GM20431 (cell line): ENCODE data around the gene ARPC1A.
"Not testable (repeated sequence)": the region's sequence is repeated elsewhere in the genome, so short reads cannot be mapped to it uniquely, and the experiment has no call there.

Experiments
- in situ Hi-C: fragments of 300-500 bp; cut with MseI, MboI; formaldehyde crosslinking; loops from one replicate; pipeline ENCODE4 v1.15.0; 2020; ENCODE audit warnings: low sequenced_read_pairs; ENCODE audit not compliant: unreplicated experiment

Gene ARPC1A

GRCh38 chr7:99325592-99326407 lies at the start of gene ARPC1A:
Gene ARPC1A (plus strand): TSS chr7:99325898. CDS start chr7:99333354, 7,456 bp downstream.
- in situ Hi-C loops: no loop called here

DNA sequence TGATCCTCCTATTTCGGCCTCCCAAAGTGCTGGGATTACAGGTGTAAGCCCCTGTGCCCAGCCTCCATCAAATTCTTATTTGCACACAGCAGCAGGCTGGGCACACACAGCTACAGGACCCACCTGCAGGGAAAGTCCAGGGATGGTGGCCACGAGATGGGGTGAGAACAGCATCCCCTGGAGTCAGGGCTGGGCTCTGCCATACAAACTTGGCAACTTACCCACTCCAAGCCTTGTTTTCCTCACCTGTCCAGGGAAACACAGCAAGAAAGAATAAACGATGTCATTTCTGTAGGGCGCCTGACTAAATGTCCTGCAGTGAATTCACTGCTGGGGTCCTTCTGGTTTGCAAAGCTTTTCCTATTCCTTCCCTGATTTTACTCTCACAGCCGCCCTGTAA lies 47.5 kb upstream of the ARPC1A start:
- in situ Hi-C loops: no loop called here

- in situ Hi-C loops: not testable (repeated sequence)
These were observed 41.5 kb upstream of the ARPC1A start for GRCh38 chr7:99284165-99284564.

DNA sequence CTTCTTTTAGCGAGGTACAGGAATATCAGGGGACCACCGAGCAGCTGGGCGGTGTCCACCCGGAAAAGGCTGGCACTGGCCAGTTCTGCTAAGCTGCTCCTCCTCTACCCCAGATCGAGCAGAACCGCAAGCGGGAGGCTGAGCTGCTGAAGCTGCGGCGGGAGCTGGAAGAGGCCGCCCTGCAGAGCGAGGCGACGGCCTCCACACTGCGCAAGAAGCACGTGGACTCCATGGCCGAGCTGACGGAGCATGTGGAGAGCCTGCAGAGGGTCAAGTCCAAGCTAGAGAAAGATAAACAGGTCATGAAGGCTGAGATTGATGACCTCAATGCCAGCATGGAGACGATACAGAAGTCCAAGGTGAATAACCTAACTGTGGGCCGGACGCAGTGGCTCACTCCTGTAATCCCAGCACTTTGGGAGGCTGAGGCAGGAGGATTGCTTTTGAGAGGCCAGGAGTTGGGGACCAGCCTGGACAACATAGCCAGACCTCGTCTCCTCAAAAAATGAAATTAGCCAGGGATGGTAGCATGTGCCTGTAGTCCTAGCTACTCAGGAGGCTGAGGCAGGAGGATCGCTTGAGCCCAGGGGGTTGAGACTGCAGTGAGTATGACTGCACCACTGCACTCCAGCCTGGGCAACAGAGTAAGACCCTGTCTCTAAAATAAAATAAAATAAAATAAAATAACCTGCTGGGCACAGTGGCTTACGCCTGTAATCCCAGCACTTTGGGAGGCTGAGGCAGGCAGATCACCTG lies 37.7 kb upstream of the ARPC1A start:
- in situ Hi-C loops: no loop called here

DNA sequence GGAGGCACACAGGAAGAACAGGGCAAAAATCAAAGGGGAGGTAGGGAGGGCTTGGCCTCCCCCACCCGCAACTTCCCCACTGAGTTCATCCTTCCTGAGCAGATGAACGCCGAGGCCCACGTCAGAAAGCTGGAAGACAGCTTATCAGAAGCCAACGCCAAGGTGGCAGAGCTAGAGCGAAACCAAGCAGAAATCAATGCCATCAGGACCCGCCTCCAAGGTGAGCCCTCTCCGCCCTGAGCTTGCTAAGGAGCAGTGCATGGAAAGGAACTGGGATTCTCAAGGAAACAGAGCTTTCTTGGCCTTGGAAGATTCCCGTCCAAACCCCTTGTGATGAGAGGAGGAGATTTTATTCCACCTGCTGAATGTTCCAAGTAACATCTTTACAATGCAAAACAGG lies 36.5 kb upstream of the ARPC1A start:
- in situ Hi-C loops: no loop called here

DNA sequence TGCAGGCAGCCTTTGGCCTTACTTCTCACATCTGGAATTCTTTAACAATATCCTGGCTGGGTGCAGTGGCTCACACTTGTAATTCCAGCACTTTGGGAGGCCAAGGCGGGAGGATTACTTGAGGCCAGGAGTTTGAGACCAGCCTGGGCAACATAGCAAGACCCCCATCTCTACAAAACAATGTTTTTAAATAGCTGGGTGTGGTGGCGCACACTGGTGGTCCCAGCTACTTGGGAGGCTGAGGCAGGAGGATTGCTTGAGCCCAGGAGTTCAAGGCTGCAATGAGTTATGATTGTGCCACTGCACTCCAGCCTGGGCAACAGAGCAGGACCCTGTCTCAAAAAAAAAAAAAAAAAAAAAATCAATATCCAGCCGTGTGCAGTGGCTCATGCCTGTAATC lies 35.5 kb upstream of the ARPC1A start:
- in situ Hi-C loops: not testable (repeated sequence)

DNA sequence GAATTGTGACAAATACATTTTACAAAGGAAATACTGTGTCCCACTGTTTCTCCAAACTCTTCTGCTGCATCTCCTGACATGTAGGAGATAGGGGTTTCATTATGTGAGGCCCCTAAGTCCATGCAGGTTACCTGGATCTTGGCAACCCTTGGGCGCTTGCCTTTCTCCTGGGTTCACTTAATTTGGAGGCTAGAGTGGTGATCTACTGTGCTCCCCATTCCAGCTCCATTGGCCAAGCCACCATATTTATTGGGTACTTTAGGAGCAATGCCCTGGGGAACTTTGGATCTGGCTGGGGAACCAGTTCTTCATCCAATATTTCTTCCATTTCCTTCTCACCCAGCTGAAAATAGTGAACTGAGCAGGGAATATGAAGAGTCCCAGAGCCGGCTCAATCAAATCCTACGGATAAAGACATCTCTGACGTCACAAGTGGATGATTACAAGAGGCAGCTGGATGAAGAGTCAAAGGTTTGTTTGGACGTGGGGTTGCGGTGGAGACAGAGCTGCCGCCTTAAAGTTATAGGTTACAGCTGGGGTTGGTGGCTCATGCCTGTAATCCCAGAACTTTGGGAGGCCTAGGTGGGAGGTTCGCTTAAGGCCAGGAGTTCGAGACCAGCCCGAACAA lies 34.6 kb upstream of the ARPC1A start:
- in situ Hi-C loops: no loop called here

DNA sequence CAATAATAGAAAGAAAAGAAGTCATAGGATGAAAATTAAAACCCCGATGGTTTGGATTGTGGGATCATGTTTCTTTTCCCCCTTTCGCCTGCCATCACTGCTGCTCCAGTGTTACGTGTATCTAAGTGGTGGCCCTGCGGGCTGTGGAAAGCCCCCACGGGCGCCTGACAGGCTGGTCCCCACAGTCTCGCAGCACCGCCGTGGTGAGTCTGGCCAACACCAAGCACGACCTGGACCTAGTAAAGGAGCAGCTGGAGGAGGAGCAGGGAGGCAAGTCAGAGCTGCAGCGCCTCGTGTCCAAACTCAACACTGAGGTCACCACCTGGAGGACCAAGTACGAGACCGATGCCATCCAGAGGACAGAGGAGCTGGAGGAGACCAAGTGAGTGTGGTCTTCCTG lies 33.6 kb upstream of the ARPC1A start:
- in situ Hi-C loops: no loop called here

DNA sequence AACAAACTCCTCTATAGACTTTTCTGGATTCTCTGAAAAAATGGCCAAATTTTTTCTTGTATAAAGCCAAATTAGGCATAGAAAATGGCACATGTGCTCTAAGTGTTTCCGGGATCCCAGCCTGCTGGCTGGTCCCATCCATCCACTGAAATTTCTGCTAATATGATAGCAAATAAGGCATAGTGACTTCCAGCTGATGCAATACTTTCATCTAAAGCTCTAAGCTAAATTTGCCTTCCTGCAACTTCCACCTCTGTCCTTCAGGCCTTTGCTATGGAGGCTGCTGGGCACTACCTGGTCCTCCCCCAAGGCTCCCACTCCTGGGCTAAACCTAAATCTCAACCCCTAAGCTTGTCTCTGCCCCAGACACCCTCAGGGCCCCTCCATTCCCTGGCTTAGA lies 32.5 kb upstream of the ARPC1A start:
- in situ Hi-C loops: no loop called here

- in situ Hi-C loops: no loop called here
These were observed 32.0 kb upstream of the ARPC1A start for GRCh38 chr7:99293650-99294049.

DNA sequence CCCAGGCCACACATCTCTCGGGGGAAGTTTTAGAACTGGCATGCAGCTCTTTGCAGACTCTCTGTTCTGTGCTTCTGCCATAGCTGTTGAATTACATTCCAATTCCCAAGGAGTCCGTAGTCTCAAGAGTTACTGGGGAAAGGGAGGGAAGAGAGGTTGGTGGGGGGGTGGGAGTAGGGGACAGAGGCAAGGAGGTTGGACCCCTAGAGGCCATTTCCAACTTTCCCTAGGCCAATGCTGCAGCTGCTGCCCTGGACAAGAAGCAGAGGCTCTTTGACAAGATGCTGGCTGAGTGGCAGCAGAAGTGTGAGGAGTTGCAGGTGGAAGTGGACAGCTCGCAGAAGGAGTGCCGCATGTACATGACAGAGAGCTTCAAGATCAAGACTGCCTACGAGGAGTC lies 29.2 kb upstream of the ARPC1A start:
- in situ Hi-C loops: no loop called here

GRCh38 chr7:99301496-99301895 lies 24.2 kb upstream of the ARPC1A start:
- in situ Hi-C loops: no loop called here

- in situ Hi-C loops: no loop called here
These were observed 20.0 kb upstream of the ARPC1A start for GRCh38 chr7:99305473-99306260.

DNA sequence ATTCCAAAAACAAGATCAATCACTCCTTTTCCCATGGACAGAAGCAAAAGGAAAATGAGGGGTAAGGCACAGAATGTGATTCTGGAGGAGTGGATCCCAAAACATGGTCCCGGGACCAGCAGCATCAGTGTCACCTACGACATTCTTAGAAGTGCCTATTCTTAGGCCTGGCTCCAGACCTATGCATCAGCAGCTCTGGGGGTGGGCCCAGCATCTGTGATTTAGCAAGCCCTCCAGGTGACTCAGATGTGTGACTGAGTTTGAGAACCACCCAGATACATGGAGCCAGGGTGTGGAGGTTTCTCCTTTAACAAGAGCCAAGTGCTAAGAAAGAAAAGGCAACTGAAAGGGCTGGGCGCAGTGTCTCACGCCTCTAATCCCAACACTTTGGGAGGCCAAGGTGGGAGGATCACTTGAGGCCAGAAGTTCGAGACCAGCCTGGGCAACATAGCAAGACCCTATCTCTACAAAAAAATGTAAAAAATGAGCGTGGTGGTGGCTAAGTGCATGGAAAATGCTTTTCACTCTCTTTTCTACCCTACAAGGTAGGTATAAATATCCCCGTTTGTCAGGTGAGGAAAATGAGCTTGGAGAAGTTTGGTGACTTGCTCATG lies 17.1 kb upstream of the ARPC1A start:
- in situ Hi-C loops: no loop called here

- in situ Hi-C loops: no loop called here
These were observed 16.6 kb upstream of the ARPC1A start for GRCh38 chr7:99309111-99309510.

- in situ Hi-C loops: loop anchor here (5.0 kb wide), 1 partner anchor 268 kb away; no protein-coding TSS in a partner anchor
These were observed 15.7 kb upstream of the ARPC1A start for GRCh38 chr7:99310004-99310403.

GRCh38 chr7:99311702-99312101 lies 14.0 kb upstream of the ARPC1A start:
- in situ Hi-C loops: loop anchor here (5.0 kb wide), 1 partner anchor 269 kb away; no protein-coding TSS in a partner anchor

DNA sequence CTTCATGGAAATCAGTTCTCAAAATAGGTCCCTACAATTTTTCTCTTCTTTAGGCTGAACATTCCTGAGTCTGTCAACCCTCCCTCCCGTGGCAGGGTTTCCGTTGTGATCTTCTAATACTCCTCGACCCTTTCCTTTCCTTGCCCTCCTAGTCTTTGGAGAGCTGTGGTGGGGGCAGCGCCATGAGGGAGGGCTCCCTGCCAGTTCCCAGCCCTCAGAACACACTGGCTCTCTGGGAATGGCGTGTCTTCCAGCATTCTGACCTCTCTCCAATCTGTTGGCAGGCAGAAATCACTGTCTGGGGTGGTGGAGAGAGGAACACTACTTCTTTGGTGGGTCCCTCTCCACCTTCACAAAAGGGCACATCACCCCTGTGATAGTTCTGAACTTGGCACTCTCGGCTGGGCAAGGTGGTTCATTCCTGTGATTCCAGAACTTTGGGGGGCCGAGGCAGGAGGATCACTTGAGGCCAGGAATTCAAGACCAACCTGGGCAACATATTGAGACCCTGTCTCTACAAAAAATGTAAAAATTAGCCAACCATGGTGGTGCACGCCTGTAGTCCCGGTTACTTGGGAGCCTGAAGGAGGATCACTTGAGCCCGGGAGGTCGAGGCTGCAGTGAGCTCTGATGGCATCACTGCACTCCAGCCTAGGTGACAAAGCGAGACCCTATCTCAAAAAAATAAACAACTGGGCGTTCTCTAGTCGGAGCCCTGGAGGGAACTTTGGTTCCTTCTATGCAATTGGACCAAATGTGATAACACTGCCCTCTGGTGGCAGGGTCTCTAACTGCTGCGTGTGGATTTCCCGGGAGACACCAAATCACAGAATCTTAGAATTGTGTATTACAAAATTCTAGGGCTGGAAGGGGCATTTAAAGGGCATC lies 13.1 kb upstream of the ARPC1A start:
- in situ Hi-C loops: loop anchor here (5.0 kb wide), 1 partner anchor 270 kb away; no protein-coding TSS in a partner anchor

DNA sequence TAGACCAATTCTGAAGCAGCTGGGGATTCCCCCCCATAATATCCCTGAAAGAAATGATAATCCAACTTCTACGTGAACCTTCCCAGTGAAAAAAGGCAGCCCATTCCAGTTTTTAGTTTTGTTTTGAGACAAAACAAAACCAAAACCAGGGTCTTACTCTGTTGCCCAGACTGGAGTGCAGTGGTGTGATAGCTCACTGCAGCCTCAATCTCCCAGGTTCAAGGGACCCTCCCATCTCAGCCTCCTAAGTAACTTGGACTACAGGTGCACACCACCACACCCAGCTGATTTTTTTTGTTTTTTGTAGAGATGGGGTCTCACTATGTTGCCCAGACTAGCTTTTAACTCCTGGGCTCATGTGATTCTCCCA lies 12.5 kb upstream of the ARPC1A start:
- in situ Hi-C loops: loop anchor here (5.0 kb wide), 1 partner anchor 271 kb away; no protein-coding TSS in a partner anchor
